Heart right ventricle (tissue), 16 donors: ENCODE data around the gene C2orf49. TPM values are rescaled to one million over a fixed set of nuclear protein-coding genes. Genes with fewer than 3 reads are reported as not detected.

ENCODE experiments used
- ATAC-seq, 8 donors: fragments of 200-7000 bp; cut with Tn5 transposase; one replicate each; pipeline ENCODE4 v1.9.1; 2020; ENCODE audit warnings: mild to moderate bottlenecking in 8 of 8, moderate library complexity in 8 of 8, moderate number of reproducible peaks in 1 of 8
- DNase-seq, 2 donors: peaks; one replicate each; pipeline ENCODE4 v3.0.0-alpha.2; 2020
- H3K27ac ChIP-seq, 10 donors: fragments of 200-600 bp; sonication (generic) in 2 of 10; one replicate each; pipeline versions ENCODE4 v1.5.0 to v1.8.0; 2020 to 2022; ENCODE audit warnings: mild to moderate bottlenecking in 3 of 10
- H3K27me3 ChIP-seq, 7 donors: fragments of 200-600 bp; one replicate each; pipeline ENCODE4 v1.8.0; 2021 to 2022; ENCODE audit warnings: mild to moderate bottlenecking in 2 of 7
- H3K36me3 ChIP-seq, 9 donors: fragments of 200-600 bp; sonication (generic) in 1 of 9; one replicate each; pipeline versions ENCODE4 v1.5.0 to v1.8.0; 2020 to 2022; ENCODE audit warnings: mild to moderate bottlenecking in 2 of 9
- H3K4me1 ChIP-seq, 9 donors: fragments of 200-600 bp; sonication (generic) in 1 of 9; one replicate each; pipeline versions ENCODE4 v1.5.0 to v1.8.0; 2020 to 2022; ENCODE audit warnings: mild to moderate bottlenecking in 4 of 9
- H3K4me3 ChIP-seq, 10 donors: fragments of 200-600 bp; sonication (generic) in 2 of 10; one replicate each; pipeline versions ENCODE4 v1.5.0 to v1.8.0; 2020 to 2022; ENCODE audit warnings: mild to moderate bottlenecking in 7 of 10, moderate library complexity in 2 of 10
- H3K9me3 ChIP-seq, 11 donors: fragments of 200-600 bp in 10 of 11; sonication (generic) in 2 of 11; one replicate each; pipeline versions ENCODE4 v1.5.0 to v1.8.0; 2013 to 2022; ENCODE audit warnings: mild to moderate bottlenecking in 2 of 11, control low read depth in 1 of 11, moderate library complexity in 1 of 11
- CTCF ChIP-seq, 9 donors: fragments of 200-600 bp; sonication (generic) in 2 of 9; IDR thresholded peaks; one replicate each; pipeline versions ENCODE4 v1.5.0 to v1.8.0; 2021 to 2022; ENCODE audit warnings: antibody characterized with exemption in 9 of 9, mild to moderate bottlenecking in 5 of 9, moderate library complexity in 1 of 9
- WGBS, 2 donors: extraction: QIAGEN DNeasy Blood & Tissue Kit; methylation state at CpG; one replicate each; pipeline ENCODE4 v1.1.7; 2013; ENCODE audit warnings: inconsistent platforms in 1 of 2; 5-methylcytosine and 5-hydroxymethylcytosine counted together
- intact Hi-C, 10 donors: fragments of 100-400 bp; cut with DNase I; formaldehyde crosslinking; loops; one replicate each; pipeline versions ENCODE4 v1.11.1 to v1.14.2; 2022
- polyA plus RNA-seq, 2 donors: library from polyadenylated mRNA; stranded (reverse); fragments of 200-250 nt; gene quantifications; one replicate each; pipeline ENCODE4 v1.2.3, GENCODE V29; 2013
- total RNA-seq, 10 donors: library from RNA; stranded (reverse); fragmentation: NEBNext Ultra II Directional in 3 of 10; extraction: Animal tissue kit (Norgen Biotek cat#: 25700) in 3 of 10; gene quantifications; one replicate each; pipeline versions ENCODE4 v1.2.1 to v1.2.4, GENCODE V29; 2021 to 2023
- donor health status: Arrhythmogenic right ventricular cardiomyopathy.
- donor health status: ischemic (EF 13 %, LVEDD 7.1; RV severe dilation, severe dysfunction).
- donor health status: healthy with polysubstance abuse.
- donor health status: DM: no; HTN: yes; CAD: no.
- donor health status: DM: no; HTN: no; CAD: no.
- donor health status: ischemic (EF 25% LVEDD 6.9; RV normal size, moderate dysfunction).
- donor health status: ischemic (EF 25% LVEDD 5.7; RV mildly dilated, moderate dysfunction).
- donor health status: healthy.
- donor health status: DM: yes; HTN: yes; CAD: no.
- donor health status: Ischemic cardiomyopathy.
- donor health status: ischemic (EF 35%, LVEDD 5.7; RV mildly dilated, moderate dysfunction).
- donor health status: nonischemic (EF 11% LVEDD 7.7; RV severe dilation, severe dysfunction).
- donor health status: DM: yes; HTN: yes; CAD: no.
- donor health status: PGD.
- donor health status: ischemic (EF 29% LVEDD 5.4; RV normal size, mild dysfunction).
- donor health status: nonischemic (EF 23%, LVEDD 6.1; RV moderate dilation, normal function).

C2orf49 gene
- total and polyA plus RNA-seq, 12 donors: 9.0 to 22.9 (median 16.2) TPM

GRCh38 chr2:105385731-105386540, 48.6 kb downstream of the C2orf49 start:
- Histone ChIP-seq H3K36me3 (peaks cover 0 to 61% (median 28%) of the 10 kb centered on the region in 9 donors), H3K9me3 (no peaks in the 10 kb centered on the region), H3K4me1 (peaks cover 26 to 100% (median 67%) of the 10 kb centered on the region in 9 donors), H3K4me3 (no peak overlapping the region), H3K27me3 (no peaks in the 10 kb centered on the region), H3K27ac (peak overlapping the region in 9 of 10 donors; percentile 18 to 93 (median 57))
- intact Hi-C loops: loop anchor here in 1 of 10 donors (5.0 kb wide), 1 partner anchor 111 kb away; no protein-coding TSS in a partner anchor
- no peak for TF ChIP-seq CTCF (IDR thresholded peaks at IDR 0.05)
- 79 to 83% methylated on average over 20 of the region's 20 CpGs for WGBS, 2 donors
- DNase-seq: no peak
- peak in 2 of 8 donors; percentile 1 to 7 for ATAC-seq

GRCh38 chr2:105387225-105387624, 49.9 kb downstream of the C2orf49 start:
- Histone ChIP-seq H3K36me3 (peaks cover 0 to 51% (median 28%) of the 10 kb centered on the region in 9 donors), H3K4me3 (no peak overlapping the region), H3K27me3 (no peaks in the 10 kb centered on the region), H3K4me1 (peaks cover 20 to 100% (median 70%) of the 10 kb centered on the region in 9 donors), H3K9me3 (no peaks in the 10 kb centered on the region), H3K27ac (peak overlapping the region; percentile 17 to 95 (median 62))
- DNase-seq (no peak), ATAC-seq (peak in 3 of 8 donors; percentile 2 to 7 (median 4))
- intact Hi-C loops: loop anchor here in 1 of 10 donors (5.0 kb wide), 1 partner anchor 110 kb away; no protein-coding TSS in a partner anchor
- WGBS, 2 donors: 45 to 63% methylated on average over 4 of the region's 4 CpGs
- no peak for TF ChIP-seq CTCF (IDR thresholded peaks at IDR 0.05)

- WGBS, 2 donors: 10% methylated on average over 8 of the region's 8 CpGs
- intact Hi-C loops: loop anchor here in 1 of 10 donors (5.0 kb wide), 1 partner anchor 108 kb away; no protein-coding TSS in a partner anchor
- Histone ChIP-seq H3K9me3 (no peaks in the 10 kb centered on the region), H3K4me1 (peaks cover 20 to 100% (median 65%) of the 10 kb centered on the region in 9 donors), H3K27me3 (no peaks in the 10 kb centered on the region), H3K36me3 (peaks cover 0 to 36% (median 22%) of the 10 kb centered on the region in 9 donors), H3K27ac (peak overlapping the region; percentile 45 to 95 (median 62)), H3K4me3 (no peak overlapping the region)
- DNase-seq (no peak), ATAC-seq (peak in 6 of 8 donors; percentile 8 to 27 (median 20))
- TF ChIP-seq CTCF (IDR thresholded peaks at IDR 0.05): no peak
These were observed 51.6 kb downstream of the C2orf49 start for GRCh38 chr2:105388971-105389381.

GRCh38 chr2:105390454-105390853, 53.1 kb downstream of the C2orf49 start:
- H3K27ac ChIP-seq: peak overlapping the region in 6 of 10 donors; percentile 2 to 95 (median 79)
- peaks cover 18 to 98% (median 57%) of the 10 kb centered on the region in 9 donors for H3K4me1 ChIP-seq
- no peaks in the 10 kb centered on the region for H3K9me3 ChIP-seq
- DNase-seq (no peak), ATAC-seq (peak in 1 of 8 donors; percentile 1)
- H3K36me3 ChIP-seq: peaks cover 0 to 28% (median 7%) of the 10 kb centered on the region in 9 donors
- H3K4me3 ChIP-seq: no peak overlapping the region
- TF ChIP-seq CTCF (IDR thresholded peaks at IDR 0.05): no peak
- no peaks in the 10 kb centered on the region for H3K27me3 ChIP-seq
- intact Hi-C loops: loop anchor here in 1 of 10 donors (10.0 kb wide), 1 partner anchor 534 kb away; no protein-coding TSS in a partner anchor
